ENCODE data around the gene NES.

Gene NES

DNA sequence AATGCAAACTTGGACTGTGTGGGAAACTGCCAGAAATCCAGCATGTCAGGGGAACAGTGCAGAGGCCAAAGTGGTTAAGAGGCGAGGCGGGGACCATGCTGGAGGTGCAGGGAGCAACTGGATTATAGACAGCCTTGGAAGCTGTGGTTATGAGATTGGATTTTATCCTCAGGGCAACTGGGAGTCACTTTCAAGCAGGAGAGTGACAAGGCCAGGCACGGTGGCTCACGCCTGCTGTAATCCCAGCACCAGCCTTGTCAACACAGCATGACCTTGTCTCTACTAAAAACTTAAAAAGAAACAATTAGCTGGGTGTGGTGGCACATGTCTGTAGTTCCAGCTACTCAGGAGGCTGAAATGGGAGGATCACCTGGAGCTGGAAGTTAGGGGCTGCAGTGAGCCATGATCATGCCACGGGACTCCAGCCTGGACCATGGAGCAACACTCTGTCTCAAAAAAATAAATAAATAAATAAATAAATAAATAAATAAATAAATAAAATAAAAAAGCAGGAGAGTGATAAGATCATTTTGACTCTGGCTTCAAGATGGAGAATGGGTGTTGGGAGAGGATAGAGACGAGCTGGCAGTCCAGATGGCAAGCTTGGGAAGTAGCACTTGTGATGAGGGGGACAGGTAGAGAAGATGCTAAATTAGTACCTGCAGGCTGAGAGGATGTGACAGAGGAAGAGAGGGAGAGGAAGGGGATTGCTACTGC, 54.5 kb downstream of the NES start:
- no peak for DNase-seq (ENCODE audit: low spot score)

- no peak for DNase-seq (ENCODE audit: low spot score)
These were observed 57.6 kb downstream of the NES start for GRCh38 chr1:156619582-156619955.

GRCh38 chr1:156618853-156619581, 58.2 kb downstream of the NES start, which contains the start of gene HAPLN2:
Gene HAPLN2, plus strand, starts transcription at chr1:156619415. Its CDS starts 4,076 bp downstream, at chr1:156623491.
- no peak for DNase-seq (ENCODE audit: low spot score)

Measured in GM03348 (cell line).